Osteocyte (in vitro differentiated cells): ENCODE measurements around the gene MTMR12. TPM values are rescaled to one million over a fixed set of nuclear protein-coding genes. Genes with fewer than 3 reads are reported as not detected.
A peak's percentile ranks its signal among the peaks of the same experiment; 100 is the strongest.
"Not testable (repeated sequence)": the region's sequence is repeated elsewhere in the genome, so short reads cannot be mapped to it uniquely, and the experiment has no call there.

ENCODE experiments used
- DNase-seq: peaks from one replicate; pipeline ENCODE4 v3.0.0; 2021; ENCODE audit warnings: mixed read lengths; ENCODE audit not compliant: unreplicated experiment; ENCODE audit errors: extremely low spot score
- H3K27ac Mint-ChIP-seq: one replicate; pipeline ENCODE4 v1.8.0; 2021; ENCODE audit warnings: mild to moderate bottlenecking, mixed read lengths; ENCODE audit not compliant: unreplicated experiment
- H3K27me3 Mint-ChIP-seq: one replicate; pipeline ENCODE4 v1.8.0; 2021; ENCODE audit warnings: mixed read lengths; ENCODE audit not compliant: unreplicated experiment
- H3K36me3 Mint-ChIP-seq: one replicate; pipeline ENCODE4 v1.8.0; 2021; ENCODE audit warnings: mixed read lengths; ENCODE audit not compliant: unreplicated experiment
- H3K4me1 Mint-ChIP-seq: one replicate; pipeline ENCODE4 v1.8.0; 2021; ENCODE audit warnings: mixed read lengths; ENCODE audit not compliant: unreplicated experiment
- H3K4me3 Mint-ChIP-seq: one replicate; pipeline ENCODE4 v1.8.0; 2021; ENCODE audit warnings: mild to moderate bottlenecking, moderate library complexity, mixed read lengths; ENCODE audit not compliant: unreplicated experiment
- H3K9me3 Mint-ChIP-seq: one replicate; pipeline ENCODE4 v1.8.0; 2021; ENCODE audit warnings: mixed read lengths; ENCODE audit not compliant: unreplicated experiment
- total RNA-seq: library from RNA; stranded (reverse); gene quantifications from 2 replicates; pipeline ENCODE4 v1.2.1, GENCODE V29; 2021
- TF ChIP-seq, protein P1 (sequence below): fragments of 200-600 bp; sonication (generic); IDR thresholded peaks from 2 replicates; pipeline ENCODE4 v1.5.0; 2021; ENCODE audit warnings: antibody characterized with exemption, mild to moderate bottlenecking, moderate library complexity

MTMR12 gene
- total RNA-seq, 1 donor from 2014 or later, result 23.4 TPM

DNA sequence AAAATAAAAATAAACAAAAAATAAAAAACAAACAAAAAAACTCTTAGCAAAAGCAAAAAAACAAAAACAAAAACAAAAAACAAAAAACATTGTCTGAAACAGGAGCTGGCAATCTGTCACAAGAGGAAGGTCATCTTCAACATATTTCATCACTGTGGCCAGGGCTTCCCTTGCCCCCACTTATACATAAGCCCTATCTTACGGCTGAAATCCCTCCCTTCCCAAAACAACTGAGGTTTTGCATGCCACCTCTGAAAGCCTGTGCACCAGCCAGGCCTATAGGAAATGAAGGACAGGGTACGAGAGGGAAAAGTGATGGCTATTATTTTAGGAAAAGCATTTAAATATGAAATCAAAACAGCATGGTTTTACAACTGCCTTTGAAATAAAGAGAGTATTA lies 10.8 kb downstream of the MTMR12 start:
- H3K36me3 Mint-ChIP-seq, result peaks cover 4% of the 10 kb centered on the region
- H3K9me3 Mint-ChIP-seq, result no peaks in the 10 kb centered on the region
- H3K27ac Mint-ChIP-seq, result no peak overlapping the region
- TF ChIP-seq, protein P1, sequence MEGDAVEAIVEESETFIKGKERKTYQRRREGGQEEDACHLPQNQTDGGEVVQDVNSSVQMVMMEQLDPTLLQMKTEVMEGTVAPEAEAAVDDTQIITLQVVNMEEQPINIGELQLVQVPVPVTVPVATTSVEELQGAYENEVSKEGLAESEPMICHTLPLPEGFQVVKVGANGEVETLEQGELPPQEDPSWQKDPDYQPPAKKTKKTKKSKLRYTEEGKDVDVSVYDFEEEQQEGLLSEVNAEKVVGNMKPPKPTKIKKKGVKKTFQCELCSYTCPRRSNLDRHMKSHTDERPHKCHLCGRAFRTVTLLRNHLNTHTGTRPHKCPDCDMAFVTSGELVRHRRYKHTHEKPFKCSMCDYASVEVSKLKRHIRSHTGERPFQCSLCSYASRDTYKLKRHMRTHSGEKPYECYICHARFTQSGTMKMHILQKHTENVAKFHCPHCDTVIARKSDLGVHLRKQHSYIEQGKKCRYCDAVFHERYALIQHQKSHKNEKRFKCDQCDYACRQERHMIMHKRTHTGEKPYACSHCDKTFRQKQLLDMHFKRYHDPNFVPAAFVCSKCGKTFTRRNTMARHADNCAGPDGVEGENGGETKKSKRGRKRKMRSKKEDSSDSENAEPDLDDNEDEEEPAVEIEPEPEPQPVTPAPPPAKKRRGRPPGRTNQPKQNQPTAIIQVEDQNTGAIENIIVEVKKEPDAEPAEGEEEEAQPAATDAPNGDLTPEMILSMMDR, result no peak
- no peak for DNase-seq
- H3K4me1 Mint-ChIP-seq, result peaks cover 29% of the 10 kb centered on the region
- no peak overlapping the region for H3K4me3 Mint-ChIP-seq
- H3K27me3 Mint-ChIP-seq, result no peaks in the 10 kb centered on the region

GRCh38 chr5:32299059-32299677 lies 13.6 kb downstream of the MTMR12 start:
- no peak overlapping the region for H3K27ac Mint-ChIP-seq

GRCh38 chr5:32298059-32298415 lies 14.7 kb downstream of the MTMR12 start:
- H3K9me3 Mint-ChIP-seq, result no peaks in the 10 kb centered on the region
- no peaks in the 10 kb centered on the region for H3K27me3 Mint-ChIP-seq
- H3K4me1 Mint-ChIP-seq, result peaks cover 23% of the 10 kb centered on the region
- H3K36me3 Mint-ChIP-seq, result peaks cover 13% of the 10 kb centered on the region
- DNase-seq, result no peak
- peak overlapping the region; percentile 16 for H3K27ac Mint-ChIP-seq
- TF ChIP-seq, protein P1, result no peak
- no peak overlapping the region for H3K4me3 Mint-ChIP-seq

More at GRCh38 chr5:32299059-32299677, 13.6 kb downstream of the MTMR12 start:
- no peak for DNase-seq
- TF ChIP-seq, protein P1, result no peak
- Mint-ChIP-seq H3K4me1 (peaks cover 27% of the 10 kb centered on the region), H3K4me3 (no peak overlapping the region), H3K36me3 (peaks cover 3% of the 10 kb centered on the region), H3K27me3 (no peaks in the 10 kb centered on the region), H3K9me3 (no peaks in the 10 kb centered on the region)

GRCh38 chr5:32297181-32298058 lies 15.3 kb downstream of the MTMR12 start:
- TF ChIP-seq, protein P1, result no peak
- peak overlapping the region; percentile 16 for H3K27ac Mint-ChIP-seq
- H3K36me3 Mint-ChIP-seq, result peaks cover 19% of the 10 kb centered on the region
- no peaks in the 10 kb centered on the region for H3K27me3 Mint-ChIP-seq
- H3K9me3 Mint-ChIP-seq, result no peaks in the 10 kb centered on the region
- DNase-seq, result no peak
- no peak overlapping the region for H3K4me3 Mint-ChIP-seq
- H3K4me1 Mint-ChIP-seq, result peaks cover 17% of the 10 kb centered on the region

DNA sequence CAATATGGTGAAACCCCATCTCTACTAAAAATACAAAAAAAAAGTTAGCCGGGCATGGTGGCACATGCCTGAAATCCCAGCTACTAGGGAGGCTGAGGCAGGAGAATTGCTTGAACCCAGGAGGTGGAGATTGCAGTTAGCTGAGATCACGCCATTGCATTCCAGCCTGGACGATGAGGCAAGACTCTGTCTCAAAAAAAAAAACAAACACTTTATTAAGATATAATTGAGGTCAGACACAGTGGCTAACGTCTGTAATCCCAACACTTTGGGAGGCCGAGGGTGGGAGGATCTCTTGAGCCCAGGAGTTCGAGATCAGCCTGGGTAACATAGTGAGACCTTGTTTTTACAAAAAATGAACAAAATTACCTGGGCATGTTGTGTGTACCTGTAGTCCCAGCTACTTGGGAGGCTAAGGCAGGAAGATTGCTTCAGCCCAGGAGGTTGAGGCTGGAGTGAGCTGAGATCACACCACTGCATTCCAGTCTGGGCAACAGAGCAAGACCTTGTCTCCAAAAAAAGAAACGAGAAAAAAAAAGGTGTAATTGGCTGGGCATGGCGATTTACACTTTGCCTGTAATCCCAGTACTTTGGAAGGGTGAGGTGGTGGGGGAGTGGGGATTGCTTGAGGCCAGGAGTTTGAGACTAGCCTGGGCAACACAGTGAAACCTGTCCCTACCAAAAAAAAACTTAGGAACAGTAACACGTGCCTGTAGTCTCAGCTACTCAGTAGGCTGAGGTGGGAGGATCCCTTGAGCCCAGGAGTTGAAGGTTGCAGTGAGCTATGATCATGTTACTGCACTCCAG lies 16.6 kb downstream of the MTMR12 start:
- DNase-seq, H3K27ac Mint-ChIP-seq: not testable (repeated sequence)

More for the DNA sequence above, 16.6 kb downstream of the MTMR12 start:
- not testable (repeated sequence) for H3K27me3 Mint-ChIP-seq, H3K9me3 Mint-ChIP-seq, H3K4me3 Mint-ChIP-seq
- Mint-ChIP-seq H3K4me1 (peaks cover 15% of the 10 kb centered on the region), H3K36me3 (peaks cover 22% of the 10 kb centered on the region)
